ENCODE results near the gene RPRD1B. TPM values are rescaled to one million over a fixed set of nuclear protein-coding genes. Genes with fewer than 3 reads are reported as not detected.
"Not testable (repeated sequence)": the region's sequence is repeated elsewhere in the genome, so short reads cannot be mapped to it uniquely, and the experiment has no call there.

The RPRD1B gene
- total RNA-seq, 2 experiments from 2014 or later = 54.8 to 55.7 TPM

- peaks cover 21% of the 10 kb centered on the region for H3K4me1 Mint-ChIP-seq (ENCODE audit: low read depth)
- no peak for ATAC-seq (ENCODE audit: poor library complexity)
- ChIA-PET POLR2A (no interaction called here), CTCF (no interaction called here)
- Histone ChIP-seq H3K4me3 (ENCODE audit: low read length) (no peak overlapping the region), H3K9me3 (ENCODE audit: control insufficient read depth in 1 of 2, insufficient read depth in 1 of 2, low read length in 2 of 2) (no peaks in the 10 kb centered on the region), H3K27ac (ENCODE audit: low read depth in 1 of 2, low read length in 2 of 2) (peak overlapping the region in 1 of 2 donors; percentile 8), H3K27me3 (ENCODE audit: control insufficient read depth in 1 of 2, insufficient read depth in 2 of 2, low read length in 2 of 2) (no peaks in the 10 kb centered on the region), H3K36me3 (ENCODE audit: insufficient read depth, low read length) (peaks cover 7% of the 10 kb centered on the region), H3K4me1 (ENCODE audit: insufficient read depth, low read length) (peaks cover 26% of the 10 kb centered on the region)
- intact Hi-C loops (cut with DNase I, micrococcal nuclease) = no loop called here
- no peak overlapping the region for H3K4me3 Mint-ChIP-seq
- peak in 1 of 14 experiments; percentile 26 for DNase-seq
- no peak for TF ChIP-seq CTCF (IDR thresholded peaks at IDR 0.05)
- H3K9me3 Mint-ChIP-seq = no peaks in the 10 kb centered on the region
- H3K27ac Mint-ChIP-seq = peak overlapping the region; percentile 59
- H3K27me3 Mint-ChIP-seq = no peaks in the 10 kb centered on the region
- peaks cover 18% of the 10 kb centered on the region for H3K36me3 Mint-ChIP-seq (ENCODE audit: low read depth)
These were observed 61.6 kb downstream of the RPRD1B start for GRCh38 chr20:38095017-38095686.

- intact Hi-C loops (cut with DNase I, micrococcal nuclease) = no loop called here
- CTCF ChIA-PET = no interaction called here
These were observed 65.4 kb downstream of the RPRD1B start for GRCh38 chr20:38098952-38099351.

GRCh38 chr20:38102206-38102605 is 68.7 kb downstream of the RPRD1B start:
- H3K27ac Mint-ChIP-seq; H3K4me3 Mint-ChIP-seq; H3K27me3 ChIP-seq (ENCODE audit: control insufficient read depth in 1 of 2, insufficient read depth in 2 of 2, low read length in 2 of 2); H3K4me3 ChIP-seq (ENCODE audit: low read length); H3K27ac ChIP-seq (ENCODE audit: low read depth in 1 of 2, low read length in 2 of 2); ATAC-seq (ENCODE audit: poor library complexity); H3K9me3 ChIP-seq (ENCODE audit: control insufficient read depth in 1 of 2, insufficient read depth in 1 of 2, low read length in 2 of 2); H3K36me3 Mint-ChIP-seq (ENCODE audit: low read depth); H3K27me3 Mint-ChIP-seq; POLR2A ChIA-PET; H3K9me3 Mint-ChIP-seq; H3K4me1 Mint-ChIP-seq (ENCODE audit: low read depth); H3K4me1 ChIP-seq (ENCODE audit: insufficient read depth, low read length); intact Hi-C loops (cut with DNase I, micrococcal nuclease); H3K36me3 ChIP-seq (ENCODE audit: insufficient read depth, low read length); DNase-seq: not testable (repeated sequence)
- CTCF ChIA-PET = interaction anchor here (0.6 kb wide), 1 partner anchor 84 kb away, joined by 5 read pairs; no protein-coding TSS in a partner anchor

More at GRCh38 chr20:38098952-38099351, 65.4 kb downstream of the RPRD1B start:
- Histone ChIP-seq H3K27me3 (ENCODE audit: control insufficient read depth in 1 of 2, insufficient read depth in 2 of 2, low read length in 2 of 2) (no peaks in the 10 kb centered on the region), H3K27ac (ENCODE audit: low read depth in 1 of 2, low read length in 2 of 2) (no peak overlapping the region), H3K4me1 (ENCODE audit: insufficient read depth, low read length) (peaks cover 12% of the 10 kb centered on the region), H3K9me3 (ENCODE audit: control insufficient read depth in 1 of 2, insufficient read depth in 1 of 2, low read length in 2 of 2) (peaks cover 0 to 4% of the 10 kb centered on the region in 2 experiments), H3K36me3 (ENCODE audit: insufficient read depth, low read length) (no peaks in the 10 kb centered on the region), H3K4me3 (ENCODE audit: low read length) (no peak overlapping the region)
- Mint-ChIP-seq H3K4me3 (no peak overlapping the region), H3K9me3 (peaks cover 5% of the 10 kb centered on the region), H3K27me3 (no peaks in the 10 kb centered on the region), H3K36me3 (ENCODE audit: low read depth) (no peaks in the 10 kb centered on the region), H3K27ac (no peak overlapping the region), H3K4me1 (ENCODE audit: low read depth) (peaks cover 10% of the 10 kb centered on the region)
- TF ChIP-seq CTCF (IDR thresholded peaks at IDR 0.05) = no peak
- ATAC-seq (ENCODE audit: poor library complexity) = no peak
- no peak for DNase-seq
- POLR2A ChIA-PET = no interaction called here

GRCh38 chr20:38104285-38104684 is 70.7 kb downstream of the RPRD1B start:
- ChIA-PET POLR2A (no interaction called here), CTCF (no interaction called here)
- no peaks in the 10 kb centered on the region for H3K27me3 ChIP-seq (ENCODE audit: control insufficient read depth in 1 of 2, insufficient read depth in 2 of 2, low read length in 2 of 2)
- no peak overlapping the region for H3K27ac Mint-ChIP-seq
- H3K36me3 ChIP-seq (ENCODE audit: insufficient read depth, low read length) = no peaks in the 10 kb centered on the region
- H3K27ac ChIP-seq (ENCODE audit: low read depth in 1 of 2, low read length in 2 of 2) = no peak overlapping the region
- H3K4me3 ChIP-seq (ENCODE audit: low read length) = no peak overlapping the region
- TF ChIP-seq CTCF (IDR thresholded peaks at IDR 0.05) = no peak
- DNase-seq (no peak), ATAC-seq (ENCODE audit: poor library complexity) (no peak)
- H3K9me3 Mint-ChIP-seq = peaks cover 5% of the 10 kb centered on the region
- no peaks in the 10 kb centered on the region for H3K4me1 ChIP-seq (ENCODE audit: insufficient read depth, low read length)
- H3K4me3 Mint-ChIP-seq = no peak overlapping the region
- no peaks in the 10 kb centered on the region for H3K36me3 Mint-ChIP-seq (ENCODE audit: low read depth)
- H3K4me1 Mint-ChIP-seq (ENCODE audit: low read depth) = no peaks in the 10 kb centered on the region
- intact Hi-C loops (cut with DNase I, micrococcal nuclease) = no loop called here
- peaks cover 0 to 4% of the 10 kb centered on the region in 2 experiments for H3K9me3 ChIP-seq (ENCODE audit: control insufficient read depth in 1 of 2, insufficient read depth in 1 of 2, low read length in 2 of 2)
- H3K27me3 Mint-ChIP-seq = no peaks in the 10 kb centered on the region

Measured in CD4-positive, alpha-beta T cell (primary cell).